Activated CD4-positive, alpha-beta memory T cell treated with anti-CD3 and anti-CD28 coated beads for 36 hours (primary cell): ENCODE data around the gene FMN1. TPM values are rescaled to one million over a fixed set of nuclear protein-coding genes. Genes with fewer than 3 reads are reported as not detected.
"Not testable (repeated sequence)": the region's sequence is repeated elsewhere in the genome, so short reads cannot be mapped to it uniquely, and the experiment has no call there.

Source experiments
- CTCF ChIA-PET: fragments of 350-600 bp; sonication (Branson Sonifier 250); formaldehyde crosslinking; loops from one replicate; lab custom pipeline; 2021; ENCODE audit warnings: antibody characterized with exemption, inconsistent platforms; lab: Charles Lee
- POLR2A ChIA-PET: fragments of 350-600 bp; sonication (Branson Sonifier 250); formaldehyde crosslinking; loops from one replicate; lab custom pipeline; 2021; ENCODE audit warnings: antibody characterized with exemption; lab: Charles Lee
- DNase-seq: peaks from one replicate; pipeline ENCODE4 v3.0.0-alpha.2; 2020
- H3K27ac Mint-ChIP-seq: one replicate; pipeline ENCODE4 v1.8.0; 2021; ENCODE audit warnings: mixed read lengths
- H3K27me3 Mint-ChIP-seq: one replicate; pipeline ENCODE4 v1.8.0; 2021; ENCODE audit warnings: mixed read lengths
- H3K36me3 Mint-ChIP-seq: one replicate; pipeline ENCODE4 v1.8.0; 2021; ENCODE audit warnings: mixed read lengths
- H3K4me1 Mint-ChIP-seq: one replicate; pipeline ENCODE4 v1.8.0; 2021; ENCODE audit warnings: low read depth, mixed read lengths
- H3K4me3 Mint-ChIP-seq: one replicate; pipeline ENCODE4 v1.8.0; 2021; ENCODE audit warnings: mild to moderate bottlenecking, mixed read lengths
- H3K9me3 Mint-ChIP-seq: one replicate; pipeline ENCODE4 v1.8.0; 2021; ENCODE audit warnings: mixed read lengths
- intact Hi-C: fragments of 100-400 bp; cut with micrococcal nuclease; formaldehyde crosslinking; loops from one replicate; pipeline ENCODE4 v1.15.1; 2023
- total RNA-seq, 2 experiments: library from RNA; stranded (reverse); gene quantifications; one replicate each; pipeline ENCODE4 v1.2.3, GENCODE V29; 2021

FMN1 gene
- total RNA-seq, 2 experiments from 2014 or later: 0.05 TPM; not detected in 1

- POLR2A ChIA-PET: no interaction called here
These were observed 237.3 kb downstream of the FMN1 start for GRCh38 chr15:32957219-32957618.

GRCh38 chr15:32956711-32957110 lies 237.8 kb downstream of the FMN1 start:
- Mint-ChIP-seq H3K4me1 (no peaks in the 10 kb centered on the region), H3K36me3 (no peaks in the 10 kb centered on the region), H3K9me3 (no peaks in the 10 kb centered on the region), H3K4me3 (no peak overlapping the region), H3K27me3 (peaks cover 9% of the 10 kb centered on the region), H3K27ac (no peak overlapping the region)
- CTCF ChIA-PET: interaction anchor here (1.0 kb wide), 2 partner anchors 112 to 296 kb away, joined by 3 to 4 read pairs; no protein-coding TSS in a partner anchor
- POLR2A ChIA-PET: no interaction called here
- no peak for DNase-seq
- intact Hi-C loops: loop anchor here (10.0 kb wide), 1 partner anchor 292 kb away; no protein-coding TSS in a partner anchor

More at GRCh38 chr15:32957219-32957618, 237.3 kb downstream of the FMN1 start:
- no peaks in the 10 kb centered on the region for H3K4me1 Mint-ChIP-seq
- intact Hi-C loops: loop anchor here (10.0 kb wide), 1 partner anchor 292 kb away; no protein-coding TSS in a partner anchor
- H3K9me3 Mint-ChIP-seq: no peaks in the 10 kb centered on the region
- DNase-seq: no peak
- CTCF ChIA-PET: interaction anchor here (0.8 to 1.0 kb wide), 2 partner anchors 79 to 296 kb away, joined by 3 to 4 read pairs; no protein-coding TSS in a partner anchor
- no peaks in the 10 kb centered on the region for H3K36me3 Mint-ChIP-seq
- H3K4me3 Mint-ChIP-seq: no peak overlapping the region
- H3K27me3 Mint-ChIP-seq: peaks cover 9% of the 10 kb centered on the region
- H3K27ac Mint-ChIP-seq: no peak overlapping the region

GRCh38 chr15:32956006-32956405 lies 238.5 kb downstream of the FMN1 start:
- POLR2A ChIA-PET: no interaction called here
- CTCF ChIA-PET: interaction anchor here (1.0 kb wide), 2 partner anchors 112 to 295 kb away, joined by 3 to 4 read pairs; no protein-coding TSS in a partner anchor
- no peak overlapping the region for H3K4me3 Mint-ChIP-seq
- no peak for DNase-seq
- H3K27ac Mint-ChIP-seq: no peak overlapping the region
- no peaks in the 10 kb centered on the region for H3K36me3 Mint-ChIP-seq
- no peaks in the 10 kb centered on the region for H3K9me3 Mint-ChIP-seq
- H3K27me3 Mint-ChIP-seq: peaks cover 9% of the 10 kb centered on the region
- intact Hi-C loops: loop anchor here (10.0 kb wide), 1 partner anchor 291 kb away; no protein-coding TSS in a partner anchor
- no peaks in the 10 kb centered on the region for H3K4me1 Mint-ChIP-seq

- H3K9me3 Mint-ChIP-seq: peaks cover 4% of the 10 kb centered on the region
- H3K4me3 Mint-ChIP-seq: no peak overlapping the region
- no peak overlapping the region for H3K27ac Mint-ChIP-seq
- no peak for DNase-seq
- intact Hi-C loops: loop anchor here (10.0 kb wide), 1 partner anchor 289 kb away; no protein-coding TSS in a partner anchor
- H3K4me1 Mint-ChIP-seq: no peaks in the 10 kb centered on the region
- H3K27me3 Mint-ChIP-seq: peaks cover 9% of the 10 kb centered on the region
- ChIA-PET CTCF (no interaction called here), POLR2A (no interaction called here)
- H3K36me3 Mint-ChIP-seq: no peaks in the 10 kb centered on the region
These were observed 241.0 kb downstream of the FMN1 start for GRCh38 chr15:32953533-32953910.

GRCh38 chr15:32952901-32953532 lies 241.5 kb downstream of the FMN1 start:
- no peak overlapping the region for H3K27ac Mint-ChIP-seq
- no peak for DNase-seq
- CTCF ChIA-PET: no interaction called here
- intact Hi-C loops: loop anchor here (10.0 kb wide), 1 partner anchor 288 kb away; no protein-coding TSS in a partner anchor
- POLR2A ChIA-PET: no interaction called here
- H3K36me3 Mint-ChIP-seq: no peaks in the 10 kb centered on the region
- no peak overlapping the region for H3K4me3 Mint-ChIP-seq
- no peaks in the 10 kb centered on the region for H3K4me1 Mint-ChIP-seq
- H3K27me3 Mint-ChIP-seq: peaks cover 7% of the 10 kb centered on the region
- peaks cover 4% of the 10 kb centered on the region for H3K9me3 Mint-ChIP-seq

- Mint-ChIP-seq H3K27ac (no peak overlapping the region), H3K4me3 (no peak overlapping the region), H3K27me3 (peaks cover 6% of the 10 kb centered on the region), H3K36me3 (no peaks in the 10 kb centered on the region), H3K9me3 (peaks cover 4% of the 10 kb centered on the region), H3K4me1 (no peaks in the 10 kb centered on the region)
- DNase-seq: no peak
- intact Hi-C loops: loop anchor here (10.0 kb wide), 1 partner anchor 287 kb away; no protein-coding TSS in a partner anchor
- CTCF ChIA-PET: interaction anchor here (0.9 kb wide), 1 partner anchor 289 kb away, joined by 3 read pairs; no protein-coding TSS in a partner anchor
- POLR2A ChIA-PET: no interaction called here
These were observed 242.6 kb downstream of the FMN1 start for GRCh38 chr15:32951736-32952464.

GRCh38 chr15:32950051-32950450 lies 244.5 kb downstream of the FMN1 start:
- H3K27ac Mint-ChIP-seq, H3K36me3 Mint-ChIP-seq, POLR2A ChIA-PET, DNase-seq, H3K27me3 Mint-ChIP-seq, H3K4me1 Mint-ChIP-seq, H3K9me3 Mint-ChIP-seq, H3K4me3 Mint-ChIP-seq: not testable (repeated sequence)
- CTCF ChIA-PET: interaction anchor here (0.8 kb wide), 1 partner anchor 10 kb away, joined by 3 read pairs; no protein-coding TSS in a partner anchor
- intact Hi-C loops: loop anchor here (10.0 kb wide), 1 partner anchor 285 kb away; no protein-coding TSS in a partner anchor

GRCh38 chr15:32946210-32946609 lies 248.3 kb downstream of the FMN1 start:
- no peak overlapping the region for H3K27ac Mint-ChIP-seq
- H3K9me3 Mint-ChIP-seq: peaks cover 4% of the 10 kb centered on the region
- CTCF ChIA-PET: no interaction called here
- no peaks in the 10 kb centered on the region for H3K4me1 Mint-ChIP-seq
- no peak overlapping the region for H3K4me3 Mint-ChIP-seq
- no peaks in the 10 kb centered on the region for H3K27me3 Mint-ChIP-seq
- no peak for DNase-seq
- POLR2A ChIA-PET: no interaction called here
- intact Hi-C loops: no loop called here
- H3K36me3 Mint-ChIP-seq: no peaks in the 10 kb centered on the region

GRCh38 chr15:32944431-32944830 lies 250.1 kb downstream of the FMN1 start:
- no peak for DNase-seq

GRCh38 chr15:32943711-32944110 lies 250.8 kb downstream of the FMN1 start:
- Mint-ChIP-seq H3K9me3 (no peaks in the 10 kb centered on the region), H3K4me3 (no peak overlapping the region)
- intact Hi-C loops: no loop called here

More at GRCh38 chr15:32944431-32944830, 250.1 kb downstream of the FMN1 start:
- H3K4me1 Mint-ChIP-seq: no peaks in the 10 kb centered on the region
- no peak overlapping the region for H3K27ac Mint-ChIP-seq
- intact Hi-C loops: no loop called here
- no peaks in the 10 kb centered on the region for H3K36me3 Mint-ChIP-seq
- no peak overlapping the region for H3K4me3 Mint-ChIP-seq
- H3K9me3 Mint-ChIP-seq: peaks cover 3% of the 10 kb centered on the region
- H3K27me3 Mint-ChIP-seq: no peaks in the 10 kb centered on the region
- POLR2A ChIA-PET: no interaction called here
- CTCF ChIA-PET: no interaction called here

GRCh38 chr15:32942401-32942841 lies 252.1 kb downstream of the FMN1 start:
- CTCF ChIA-PET: interaction anchor here (0.8 to 1.0 kb wide), 2 partner anchors 14 to 22 kb away, joined by 3 read pairs; no protein-coding TSS in a partner anchor
- H3K27me3 Mint-ChIP-seq: peaks cover 4% of the 10 kb centered on the region
- no peaks in the 10 kb centered on the region for H3K4me1 Mint-ChIP-seq
- POLR2A ChIA-PET: interaction anchor here (0.5 kb wide), 1 partner anchor 158 kb away, joined by 4 read pairs; no protein-coding TSS in a partner anchor
- DNase-seq: no peak
- H3K27ac Mint-ChIP-seq: no peak overlapping the region
- H3K36me3 Mint-ChIP-seq: no peaks in the 10 kb centered on the region
- intact Hi-C loops: no loop called here
- no peaks in the 10 kb centered on the region for H3K9me3 Mint-ChIP-seq
- no peak overlapping the region for H3K4me3 Mint-ChIP-seq

More at GRCh38 chr15:32943711-32944110, 250.8 kb downstream of the FMN1 start:
- no peaks in the 10 kb centered on the region for H3K4me1 Mint-ChIP-seq
- no peak overlapping the region for H3K27ac Mint-ChIP-seq
- H3K36me3 Mint-ChIP-seq: no peaks in the 10 kb centered on the region
- H3K27me3 Mint-ChIP-seq: peaks cover 2% of the 10 kb centered on the region
- no peak for DNase-seq
- ChIA-PET POLR2A (no interaction called here), CTCF (no interaction called here)

- Mint-ChIP-seq H3K27me3 (peaks cover 5% of the 10 kb centered on the region), H3K36me3 (no peaks in the 10 kb centered on the region), H3K9me3 (no peaks in the 10 kb centered on the region), H3K27ac (no peak overlapping the region), H3K4me3 (no peak overlapping the region), H3K4me1 (no peaks in the 10 kb centered on the region)
- ChIA-PET CTCF (interaction anchor here (0.8 to 1.0 kb wide), 2 partner anchors 13 to 23 kb away, joined by 3 read pairs; no protein-coding TSS in a partner anchor), POLR2A (interaction anchor here (0.5 kb wide), 1 partner anchor 158 kb away, joined by 4 read pairs; no protein-coding TSS in a partner anchor)
- intact Hi-C loops: no loop called here
- DNase-seq: no peak
These were observed 252.7 kb downstream of the FMN1 start for GRCh38 chr15:32941823-32942222.
